ENCODE data around the gene CAMKMT.

The CAMKMT gene

GRCh38 chr2:44807201-44808025, 445.7 kb downstream of the CAMKMT start:
- no peak for DNase-seq

- no peak for DNase-seq
Measured at GRCh38 chr2:44810892-44811530, 449.3 kb downstream of the CAMKMT start.

GRCh38 chr2:44813165-44813564, 451.4 kb downstream of the CAMKMT start:
- no peak for DNase-seq

- DNase-seq, result no peak
Measured at GRCh38 chr2:44813658-44814057, 451.9 kb downstream of the CAMKMT start.

DNA sequence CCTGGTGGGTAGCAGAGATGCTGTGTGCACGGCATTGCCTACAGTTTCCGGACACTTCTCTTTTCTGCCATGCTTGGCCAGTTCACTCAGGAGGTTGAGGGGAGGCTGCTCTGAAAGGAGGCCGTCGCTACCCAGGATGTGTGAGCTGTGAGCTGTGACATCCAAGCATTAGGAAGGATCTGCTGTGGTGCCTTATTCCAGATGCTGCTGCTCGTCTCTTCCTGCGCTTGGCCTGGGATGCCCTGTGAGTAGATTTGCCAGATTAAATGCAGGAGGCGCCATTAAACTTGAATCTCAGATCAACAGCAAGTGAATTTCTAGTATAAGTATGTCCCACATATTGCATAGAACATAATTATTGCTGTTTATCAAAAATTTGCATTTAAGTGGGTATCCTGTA, 455.5 kb downstream of the CAMKMT start:
- no peak for DNase-seq

DNA sequence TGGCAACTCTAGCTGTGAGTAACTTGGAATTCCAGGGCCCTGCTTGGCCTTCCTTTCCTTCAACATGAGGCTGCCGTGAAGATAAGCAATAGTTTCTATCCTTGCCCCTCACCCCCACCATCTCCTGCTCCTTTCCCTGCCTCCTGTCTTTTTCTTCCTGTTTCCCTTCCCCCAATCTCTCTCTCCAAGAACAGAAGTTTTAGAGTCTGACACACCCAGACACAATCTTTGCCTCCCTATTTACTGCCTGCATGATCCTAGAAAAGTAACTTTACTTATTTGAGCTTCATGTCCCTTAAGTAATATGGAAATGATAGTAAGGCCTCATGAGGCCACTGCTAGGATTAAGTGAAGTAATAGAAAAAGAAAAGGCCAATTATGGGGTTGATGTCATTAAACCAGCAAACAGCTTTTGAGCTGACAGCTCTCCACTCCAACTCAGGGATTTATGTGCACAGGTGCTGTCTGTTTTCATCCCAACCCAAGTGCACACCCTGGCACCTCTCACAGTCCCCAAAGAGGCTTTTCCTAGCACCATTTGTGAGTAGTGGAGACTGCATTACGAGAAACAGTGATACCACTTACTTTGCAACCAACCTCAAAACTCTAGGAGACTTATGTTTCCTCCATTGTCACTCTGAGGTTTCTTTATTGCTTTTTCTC, 456.1 kb downstream of the CAMKMT start:
- peak in 1 of 2 experiments; percentile 31 for DNase-seq

DNA sequence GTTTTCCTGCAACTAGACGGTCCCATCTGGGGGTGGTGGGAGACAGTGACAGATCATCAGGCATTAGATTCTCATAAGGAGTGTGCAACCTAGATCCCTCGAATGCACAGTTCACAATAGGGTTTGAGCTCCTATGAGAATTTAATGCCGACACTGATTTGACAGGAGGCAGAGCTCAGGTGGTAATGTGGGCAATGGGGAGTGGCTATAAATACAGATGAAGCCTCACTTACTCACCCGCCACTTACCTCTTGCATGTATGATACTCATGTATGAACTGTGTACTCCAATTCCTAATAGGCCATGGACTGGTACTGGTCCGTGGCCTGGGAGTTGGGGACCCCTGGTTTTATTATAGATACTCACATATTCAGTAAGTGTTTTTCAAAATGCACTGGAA, 457.3 kb downstream of the CAMKMT start:
- no peak for DNase-seq

DNA sequence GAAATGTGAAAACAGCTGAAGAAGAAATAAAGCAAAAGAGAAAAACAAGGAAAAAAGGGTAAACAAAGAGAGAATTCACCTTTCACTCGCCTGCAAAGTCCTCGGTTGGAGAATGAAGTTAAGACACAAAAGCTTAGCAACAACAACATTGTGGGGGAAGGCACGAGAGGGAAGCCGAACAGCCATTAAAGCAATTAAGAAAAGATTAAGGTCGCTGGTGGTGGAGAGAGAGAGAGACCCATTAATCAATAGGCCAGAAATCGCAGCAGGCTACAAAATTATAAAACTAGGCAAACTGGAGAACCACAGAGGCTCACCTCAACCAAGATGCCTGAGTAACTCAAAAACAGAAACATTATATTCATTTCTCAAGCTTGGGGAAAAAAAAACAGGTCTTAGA, 459.8 kb downstream of the CAMKMT start:
- no peak for DNase-seq

DNA sequence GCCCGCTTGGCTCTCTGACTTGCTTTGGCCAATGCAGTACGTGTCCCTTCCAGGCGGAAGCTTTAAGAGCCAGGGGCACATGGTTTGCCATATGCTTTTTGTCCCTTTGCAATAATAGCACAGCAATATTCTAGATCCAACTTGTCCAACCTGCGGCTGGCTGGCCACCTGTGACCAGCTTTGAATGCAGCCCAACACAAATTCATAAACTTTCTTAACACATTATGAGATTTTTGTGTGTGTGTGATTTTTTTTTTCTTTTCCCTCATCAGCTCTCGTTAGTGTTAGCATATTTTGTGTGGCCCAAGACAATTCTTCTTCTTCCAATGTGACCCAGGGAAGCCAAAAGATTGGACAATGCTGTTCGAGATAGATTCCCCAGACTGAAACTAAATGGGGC, 460.4 kb downstream of the CAMKMT start:
- DNase-seq, result no peak

All from SHP77 (cell line).